DND-41 (cell line): ENCODE results near the gene NPHP4.

Experiments used
- ATAC-seq: fragments of 200-7000 bp; cut with Tn5 transposase; 3 replicates; pipeline ENCODE4 v1.9.1; 2021; ENCODE audit warnings: low read depth; ENCODE audit not compliant: insufficient read depth
- DNase-seq: peaks from one replicate; pipeline ENCODE4 v3.0.0-alpha.2; 2020
- H2AFZ ChIP-seq: 2 replicates; pipeline ENCODE4 v1.6.0; 2012; ENCODE audit warnings: low read depth, low read length
- H3K27ac ChIP-seq: 2 replicates; pipeline ENCODE4 v1.5.1; 2012; ENCODE audit warnings: low read length, inconsistent platforms
- H3K27me3 ChIP-seq: fragments of 200-600 bp; sonication (generic); 2 replicates; pipeline ENCODE4 v1.6.0; 2012; ENCODE audit warnings: low read length, mild to moderate bottlenecking, inconsistent platforms; ENCODE audit not compliant: insufficient read depth, poor library complexity
- H3K36me3 ChIP-seq: 2 replicates; pipeline ENCODE4 v1.5.1; 2012; ENCODE audit warnings: low read length, inconsistent platforms; ENCODE audit not compliant: insufficient read depth
- H3K4me1 ChIP-seq: 2 replicates; pipeline ENCODE4 v1.5.1; 2012; ENCODE audit warnings: mild to moderate bottlenecking, low read length; ENCODE audit not compliant: insufficient read depth
- H3K4me2 ChIP-seq: 2 replicates; pipeline ENCODE4 v1.6.0; 2012; ENCODE audit warnings: mild to moderate bottlenecking, moderate library complexity, low read length, inconsistent platforms; ENCODE audit not compliant: insufficient read depth
- H3K4me3 ChIP-seq, 2 experiments: fragments of 200-600 bp in 1 of 2; shearing (Covaris generic) in 1 of 2; 2 replicates each; pipeline ENCODE4 v1.5.1; 2012 to 2016; ENCODE audit warnings: inconsistent platforms in 2 of 2, low read length in 2 of 2, mild to moderate bottlenecking in 2 of 2, low read depth in 1 of 2, moderate library complexity in 1 of 2
- H3K79me2 ChIP-seq: 2 replicates; pipeline ENCODE4 v1.6.0; 2012; ENCODE audit warnings: low read length, inconsistent platforms; ENCODE audit not compliant: insufficient read depth
- H3K9ac ChIP-seq: 2 replicates; pipeline ENCODE4 v1.6.0; 2012; ENCODE audit warnings: low read depth, mild to moderate bottlenecking, inconsistent platforms, low read length, moderate library complexity
- H3K9me3 ChIP-seq: 2 replicates; pipeline ENCODE4 v1.5.1; 2012; ENCODE audit warnings: low read length, moderate library complexity, mild to moderate bottlenecking, inconsistent platforms; ENCODE audit not compliant: insufficient read depth, severe bottlenecking
- H4K20me1 ChIP-seq: 2 replicates; pipeline ENCODE4 v1.6.0; 2012; ENCODE audit warnings: low read length; ENCODE audit not compliant: insufficient read depth
- CTCF ChIP-seq: IDR thresholded peaks from 2 replicates; pipeline ENCODE4 v1.5.1; 2012; ENCODE audit warnings: borderline replicate concordance, low read length, moderate library complexity, mild to moderate bottlenecking; ENCODE audit not compliant: poor library complexity, severe bottlenecking; ENCODE audit errors: extremely low read depth
- EZH2 ChIP-seq: IDR thresholded peaks from 3 replicates; pipeline ENCODE4 v1.6.1; 2012; ENCODE audit warnings: borderline replicate concordance, low read depth, mild to moderate bottlenecking, moderate library complexity, low read length, inconsistent platforms; ENCODE audit not compliant: severe bottlenecking

Gene NPHP4

GRCh38 chr1:5999711-6000443 is 7.7 kb upstream of the NPHP4 start:
- Histone ChIP-seq H3K9ac (no peak overlapping the region), H3K27ac (no peak overlapping the region)

GRCh38 chr1:5998906-5999301 is 6.7 kb upstream of the NPHP4 start:
- H3K4me1 ChIP-seq, result peaks cover 12% of the 10 kb centered on the region
- H3K4me2 ChIP-seq, result no peak overlapping the region
- H3K27me3 ChIP-seq, result no peaks in the 10 kb centered on the region
- TF ChIP-seq EZH2 (no peak), CTCF (no peak)
- peaks cover 89% of the 10 kb centered on the region for H4K20me1 ChIP-seq
- no peak overlapping the region for H2AFZ ChIP-seq
- no peaks in the 10 kb centered on the region for H3K36me3 ChIP-seq
- ATAC-seq, result no peak
- no peak for DNase-seq
- H3K27ac ChIP-seq, result no peak overlapping the region
- peaks cover 6% of the 10 kb centered on the region; the same call in 1 of the 2 replicates for H3K79me2 ChIP-seq
- no peaks in the 10 kb centered on the region for H3K9me3 ChIP-seq
- H3K4me3 ChIP-seq, result no peak overlapping the region
- H3K9ac ChIP-seq, result no peak overlapping the region

More at GRCh38 chr1:5999711-6000443, 7.7 kb upstream of the NPHP4 start:
- Histone ChIP-seq H4K20me1 (peaks cover 80% of the 10 kb centered on the region), H3K4me1 (peaks cover 2% of the 10 kb centered on the region; the same call in 1 of the 2 replicates), H3K27me3 (no peaks in the 10 kb centered on the region), H3K36me3 (no peaks in the 10 kb centered on the region), H3K9me3 (no peaks in the 10 kb centered on the region), H3K4me3 (no peak overlapping the region), H2AFZ (no peak overlapping the region), H3K79me2 (no peaks in the 10 kb centered on the region), H3K4me2 (no peak overlapping the region)
- no peak for ATAC-seq
- TF ChIP-seq EZH2, result no peak
- TF ChIP-seq CTCF, result no peak
- DNase-seq, result no peak

GRCh38 chr1:5998051-5998905 is 6.1 kb upstream of the NPHP4 start:
- H3K9me3 ChIP-seq, result no peaks in the 10 kb centered on the region
- peaks cover 10% of the 10 kb centered on the region for H3K79me2 ChIP-seq
- DNase-seq (no peak), ATAC-seq (no peak)
- H3K27me3 ChIP-seq, result no peaks in the 10 kb centered on the region
- peaks cover 92% of the 10 kb centered on the region for H4K20me1 ChIP-seq
- H3K9ac ChIP-seq, result no peak overlapping the region
- no peak for TF ChIP-seq CTCF
- no peak for TF ChIP-seq EZH2
- H3K4me1 ChIP-seq, result peaks cover 18% of the 10 kb centered on the region
- no peak overlapping the region for H3K4me3 ChIP-seq
- H3K4me2 ChIP-seq, result no peak overlapping the region
- H3K27ac ChIP-seq, result no peak overlapping the region
- H2AFZ ChIP-seq, result no peak overlapping the region
- H3K36me3 ChIP-seq, result no peaks in the 10 kb centered on the region
